Measurements from ENCODE around the gene AMD1. TPM values are rescaled to one million over a fixed set of nuclear protein-coding genes. Genes with fewer than 3 reads are reported as not detected.

AMD1 gene
- total RNA-seq, 1 experiment from 2014 or later: 77.8 TPM

DNA sequence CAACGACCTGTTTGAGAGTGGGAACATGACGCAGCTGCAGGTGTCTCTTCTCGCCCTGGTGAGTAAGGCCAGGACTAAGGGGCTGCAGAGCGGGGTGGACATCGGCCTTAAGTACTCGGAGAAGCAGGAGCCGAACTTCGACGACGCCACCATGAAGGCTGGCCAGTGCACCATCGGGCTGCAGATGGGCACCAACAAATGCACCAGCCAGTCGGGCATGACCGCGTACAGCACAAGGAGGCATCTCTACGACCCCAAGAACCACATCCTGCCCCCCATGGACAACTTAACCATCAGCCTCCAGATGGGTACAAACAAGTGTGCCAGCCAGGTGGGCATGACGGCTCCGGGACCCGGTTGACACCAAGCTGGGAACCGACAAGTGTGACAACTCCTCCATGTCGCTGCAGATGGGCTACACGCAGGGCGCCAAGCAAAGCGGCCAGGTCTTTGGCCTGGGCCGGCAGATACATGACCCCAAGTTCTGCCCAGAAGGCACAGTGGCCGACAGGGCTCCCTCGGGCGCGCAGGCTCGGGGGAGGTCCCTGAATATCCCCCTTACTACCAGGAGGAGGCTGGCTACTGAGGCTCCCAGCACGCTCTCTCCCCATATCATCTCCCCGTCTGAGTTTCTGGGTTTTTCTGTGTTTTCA is 15.9 kb upstream of the AMD1 start:
- POLR2A ChIA-PET: interaction anchor here (0.6 to 3.2 kb wide), 3 partner anchors 15 to 568 kb away, joined by 3 to 22 read pairs (median 5); partner anchors contain the start of genes AMD1 and CDK19
- no peak overlapping the region for H3K4me3 Mint-ChIP-seq (ENCODE audit: unreplicated experiment)
- intact Hi-C loops (cut with micrococcal nuclease): no loop called here
- no TSS peak for BruUV-seq (replicated peaks)
- no peaks in the 10 kb centered on the region for H3K36me3 Mint-ChIP-seq (ENCODE audit: insufficient read depth, unreplicated experiment)
- H3K9me3 Mint-ChIP-seq (ENCODE audit: unreplicated experiment): no peaks in the 10 kb centered on the region
- CTCF ChIA-PET: no interaction called here
- no peaks in the 10 kb centered on the region for H3K27me3 Mint-ChIP-seq (ENCODE audit: insufficient read depth, unreplicated experiment)
- no peak for DNase-seq (ENCODE audit: unreplicated experiment)
- peaks cover 3% of the 10 kb centered on the region for H3K4me1 Mint-ChIP-seq (ENCODE audit: insufficient read depth, unreplicated experiment)
- TF ChIP-seq, protein P1, sequence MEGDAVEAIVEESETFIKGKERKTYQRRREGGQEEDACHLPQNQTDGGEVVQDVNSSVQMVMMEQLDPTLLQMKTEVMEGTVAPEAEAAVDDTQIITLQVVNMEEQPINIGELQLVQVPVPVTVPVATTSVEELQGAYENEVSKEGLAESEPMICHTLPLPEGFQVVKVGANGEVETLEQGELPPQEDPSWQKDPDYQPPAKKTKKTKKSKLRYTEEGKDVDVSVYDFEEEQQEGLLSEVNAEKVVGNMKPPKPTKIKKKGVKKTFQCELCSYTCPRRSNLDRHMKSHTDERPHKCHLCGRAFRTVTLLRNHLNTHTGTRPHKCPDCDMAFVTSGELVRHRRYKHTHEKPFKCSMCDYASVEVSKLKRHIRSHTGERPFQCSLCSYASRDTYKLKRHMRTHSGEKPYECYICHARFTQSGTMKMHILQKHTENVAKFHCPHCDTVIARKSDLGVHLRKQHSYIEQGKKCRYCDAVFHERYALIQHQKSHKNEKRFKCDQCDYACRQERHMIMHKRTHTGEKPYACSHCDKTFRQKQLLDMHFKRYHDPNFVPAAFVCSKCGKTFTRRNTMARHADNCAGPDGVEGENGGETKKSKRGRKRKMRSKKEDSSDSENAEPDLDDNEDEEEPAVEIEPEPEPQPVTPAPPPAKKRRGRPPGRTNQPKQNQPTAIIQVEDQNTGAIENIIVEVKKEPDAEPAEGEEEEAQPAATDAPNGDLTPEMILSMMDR (IDR thresholded peaks at IDR 0.05; ENCODE audit: unreplicated experiment): no peak
- H3K27ac Mint-ChIP-seq (ENCODE audit: low read depth, unreplicated experiment): no peak overlapping the region

DNA sequence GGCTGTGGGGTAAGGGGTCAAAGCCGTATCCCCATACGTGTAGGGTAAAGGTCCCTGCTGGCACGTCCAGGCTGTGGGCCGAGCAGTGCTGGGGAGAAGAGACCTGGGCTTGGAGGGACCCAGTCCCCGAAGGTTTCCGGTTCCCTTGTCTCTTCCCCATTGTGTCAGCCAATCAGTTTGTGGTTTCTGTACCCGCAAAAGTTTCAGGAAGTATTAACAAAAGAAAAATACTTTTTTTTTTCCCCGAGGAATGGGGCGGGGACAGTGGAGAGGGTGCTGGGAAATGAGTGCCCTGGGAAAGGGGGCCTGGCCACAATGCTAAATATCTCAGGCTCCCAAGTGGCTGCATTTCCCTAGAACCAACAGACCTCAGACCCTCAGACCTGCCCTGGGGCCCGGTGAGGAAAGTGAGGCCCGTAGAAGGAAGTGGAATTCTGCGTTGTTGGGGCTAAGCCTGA is 15.2 kb upstream of the AMD1 start:
- intact Hi-C loops (cut with micrococcal nuclease): no loop called here
- H3K36me3 Mint-ChIP-seq (ENCODE audit: insufficient read depth, unreplicated experiment): no peaks in the 10 kb centered on the region
- no peak for DNase-seq (ENCODE audit: unreplicated experiment)

DNA sequence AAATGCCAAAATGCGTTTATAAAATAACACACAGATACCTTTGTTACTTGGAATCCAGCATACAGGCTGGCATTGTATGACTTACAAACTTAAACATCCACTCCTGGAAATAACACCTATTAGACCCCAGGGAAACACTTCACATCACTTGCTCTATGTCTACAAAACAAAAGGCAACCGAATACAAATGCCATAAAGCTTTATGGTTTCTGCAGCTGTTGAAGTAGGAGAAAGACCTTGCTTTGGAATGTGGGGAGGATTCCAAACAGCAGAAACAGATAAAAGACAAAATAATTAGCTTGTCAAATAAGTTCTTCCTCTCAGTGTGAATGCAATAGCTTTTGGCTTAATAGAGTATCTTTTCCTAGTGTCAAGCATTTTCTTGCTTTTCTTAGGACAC is 9.8 kb upstream of the AMD1 start:
- TF ChIP-seq, protein P1 (IDR thresholded peaks at IDR 0.05; ENCODE audit: unreplicated experiment): no peak
- no TSS peak for BruUV-seq (replicated peaks)
- H3K36me3 Mint-ChIP-seq (ENCODE audit: insufficient read depth, unreplicated experiment): no peaks in the 10 kb centered on the region
- H3K27me3 Mint-ChIP-seq (ENCODE audit: insufficient read depth, unreplicated experiment): no peaks in the 10 kb centered on the region
- intact Hi-C loops (cut with micrococcal nuclease): no loop called here
- ChIA-PET CTCF (interaction anchor here (0.7 to 1.7 kb wide), 3 partner anchors 10 to 186 kb away, joined by 3 to 4 read pairs (median 4); partner anchors contain the start of gene AMD1), POLR2A (interaction anchor here (0.9 to 5.4 kb wide), 4 partner anchors 9 to 172 kb away, joined by 4 to 37 read pairs (median 6); partner anchors contain the start of genes AMD1 and CDK19)
- H3K27ac Mint-ChIP-seq (ENCODE audit: low read depth, unreplicated experiment): no peak overlapping the region
- no peaks in the 10 kb centered on the region for H3K9me3 Mint-ChIP-seq (ENCODE audit: unreplicated experiment)
- no peak overlapping the region for H3K4me3 Mint-ChIP-seq (ENCODE audit: unreplicated experiment)
- H3K4me1 Mint-ChIP-seq (ENCODE audit: insufficient read depth, unreplicated experiment): no peaks in the 10 kb centered on the region
- DNase-seq (ENCODE audit: unreplicated experiment): no peak

More for the DNA sequence above, 15.2 kb upstream of the AMD1 start:
- no peaks in the 10 kb centered on the region for H3K4me1 Mint-ChIP-seq (ENCODE audit: insufficient read depth, unreplicated experiment)
- ChIA-PET CTCF (no interaction called here), POLR2A (no interaction called here)
- TF ChIP-seq, protein P1 (IDR thresholded peaks at IDR 0.05; ENCODE audit: unreplicated experiment): no peak
- no TSS peak for BruUV-seq (replicated peaks)
- no peaks in the 10 kb centered on the region for H3K27me3 Mint-ChIP-seq (ENCODE audit: insufficient read depth, unreplicated experiment)
- H3K9me3 Mint-ChIP-seq (ENCODE audit: unreplicated experiment): no peaks in the 10 kb centered on the region
- H3K4me3 Mint-ChIP-seq (ENCODE audit: unreplicated experiment): no peak overlapping the region
- no peak overlapping the region for H3K27ac Mint-ChIP-seq (ENCODE audit: low read depth, unreplicated experiment)

DNA sequence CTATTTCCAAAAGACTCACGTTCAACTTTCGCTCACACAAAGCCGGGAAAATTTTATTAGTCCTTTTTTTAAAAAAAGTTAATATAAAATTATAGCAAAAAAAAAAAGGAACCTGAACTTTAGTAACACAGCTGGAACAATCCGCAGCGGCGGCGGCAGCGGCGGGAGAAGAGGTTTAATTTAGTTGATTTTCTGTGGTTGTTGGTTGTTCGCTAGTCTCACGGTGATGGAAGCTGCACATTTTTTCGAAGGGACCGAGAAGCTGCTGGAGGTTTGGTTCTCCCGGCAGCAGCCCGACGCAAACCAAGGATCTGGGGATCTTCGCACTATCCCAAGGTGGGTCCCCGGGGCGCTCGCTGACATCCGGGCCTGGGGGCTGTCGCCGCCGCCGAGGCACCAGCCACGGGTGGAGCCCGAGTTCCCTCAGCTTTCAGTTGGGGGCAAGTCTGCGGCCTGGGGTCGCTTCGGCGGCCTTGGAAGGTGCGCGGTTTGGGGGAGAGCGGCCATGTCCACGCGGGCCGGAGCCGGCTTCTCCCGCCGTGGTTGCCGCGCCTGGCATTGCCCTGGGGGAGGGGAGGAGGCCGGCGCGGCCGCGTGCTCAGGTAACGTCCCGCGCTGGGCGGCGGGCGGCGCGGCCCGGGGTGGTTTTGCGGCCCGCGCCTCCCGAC is 429 bp downstream of the AMD1 start:
- ChIA-PET POLR2A (interaction anchor here (0.5 to 9.0 kb wide), 50 partner anchors 8 to 1420 kb away, joined by 3 to 613 read pairs (median 5); partner anchors contain the start of genes CDC40, CDK19, GTF3C6 and RPF2), CTCF (interaction anchor here (0.6 to 1.3 kb wide), 8 partner anchors 10 to 1175 kb away, joined by 3 to 8 read pairs (median 4); partner anchors contain the start of gene CDK19)
- peak; percentile 42 for DNase-seq (ENCODE audit: unreplicated experiment)
- Mint-ChIP-seq H3K36me3 (ENCODE audit: insufficient read depth, unreplicated experiment) (peaks cover 13% of the 10 kb centered on the region), H3K9me3 (ENCODE audit: unreplicated experiment) (no peaks in the 10 kb centered on the region), H3K27me3 (ENCODE audit: insufficient read depth, unreplicated experiment) (no peaks in the 10 kb centered on the region), H3K4me1 (ENCODE audit: insufficient read depth, unreplicated experiment) (peaks cover 22% of the 10 kb centered on the region), H3K27ac (ENCODE audit: low read depth, unreplicated experiment) (peak overlapping the region; percentile 97), H3K4me3 (ENCODE audit: unreplicated experiment) (peak overlapping the region; percentile 96)
- TSS peak; percentile 77 for BruUV-seq (replicated peaks)
- intact Hi-C loops (cut with micrococcal nuclease): loop anchor here (2.0 kb wide), 1 partner anchor 174 kb away; no protein-coding TSS in a partner anchor
- TF ChIP-seq, protein P1 (IDR thresholded peaks at IDR 0.05; ENCODE audit: unreplicated experiment): no peak
